BE2C (cell line): ENCODE data around the gene PXMP4.

Source experiments
- DNase-seq: peaks from one replicate; pipeline ENCODE4 v3.0.0-alpha.2; 2020
- H3K27me3 ChIP-seq: fragments of 250-450 bp; sonication (Bioruptor Pico); 2 replicates; pipeline ENCODE4 v1.5.1; 2020; ENCODE audit warnings: mild to moderate bottlenecking
- H3K36me3 ChIP-seq: fragments of 250-450 bp; sonication (Bioruptor Pico); 2 replicates; pipeline ENCODE4 v1.5.1; 2020; ENCODE audit warnings: mild to moderate bottlenecking
- H3K4me1 ChIP-seq: fragments of 250-450 bp; sonication (Bioruptor Pico); 2 replicates; pipeline ENCODE4 v1.5.1; 2020
- H3K4me3 ChIP-seq: 2 replicates; pipeline ENCODE4 v1.5.1; 2011; ENCODE audit warnings: low read depth, low read length
- H3K9me3 ChIP-seq: fragments of 250-450 bp; sonication (Bioruptor Pico); 2 replicates; pipeline ENCODE4 v1.5.1; 2020
- TF ChIP-seq, protein P1 (sequence below): IDR thresholded peaks from 2 replicates; pipeline ENCODE4 v1.5.1; 2012; ENCODE audit warnings: mild to moderate bottlenecking, low read depth, low read length

PXMP4 gene

DNA sequence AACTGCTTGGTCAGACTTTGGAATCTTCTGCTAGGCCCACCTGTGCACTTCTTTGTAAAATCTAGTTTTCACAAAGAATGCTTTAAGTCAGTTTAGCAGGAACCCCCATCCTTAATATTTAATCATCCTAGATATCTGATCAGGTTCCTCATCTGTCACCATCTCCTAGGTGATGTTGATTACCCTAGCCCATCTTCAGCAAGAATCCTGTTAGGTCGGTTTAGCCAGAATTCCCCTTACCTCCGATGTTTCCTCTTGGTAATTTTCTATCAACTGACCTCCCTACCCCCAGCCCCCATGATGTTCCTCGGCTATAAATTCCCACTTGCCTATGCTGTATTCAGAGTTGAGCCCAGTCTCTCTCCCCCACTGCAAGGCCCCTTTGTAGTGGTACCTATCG lies 9.0 kb upstream of the PXMP4 start:
- Histone ChIP-seq H3K4me1 (no peaks in the 10 kb centered on the region), H3K27me3 (no peaks in the 10 kb centered on the region), H3K9me3 (no peaks in the 10 kb centered on the region; the same call in 1 of the 2 replicates), H3K4me3 (no peak overlapping the region), H3K36me3 (no peaks in the 10 kb centered on the region)
- no peak for DNase-seq
- TF ChIP-seq, protein P1, sequence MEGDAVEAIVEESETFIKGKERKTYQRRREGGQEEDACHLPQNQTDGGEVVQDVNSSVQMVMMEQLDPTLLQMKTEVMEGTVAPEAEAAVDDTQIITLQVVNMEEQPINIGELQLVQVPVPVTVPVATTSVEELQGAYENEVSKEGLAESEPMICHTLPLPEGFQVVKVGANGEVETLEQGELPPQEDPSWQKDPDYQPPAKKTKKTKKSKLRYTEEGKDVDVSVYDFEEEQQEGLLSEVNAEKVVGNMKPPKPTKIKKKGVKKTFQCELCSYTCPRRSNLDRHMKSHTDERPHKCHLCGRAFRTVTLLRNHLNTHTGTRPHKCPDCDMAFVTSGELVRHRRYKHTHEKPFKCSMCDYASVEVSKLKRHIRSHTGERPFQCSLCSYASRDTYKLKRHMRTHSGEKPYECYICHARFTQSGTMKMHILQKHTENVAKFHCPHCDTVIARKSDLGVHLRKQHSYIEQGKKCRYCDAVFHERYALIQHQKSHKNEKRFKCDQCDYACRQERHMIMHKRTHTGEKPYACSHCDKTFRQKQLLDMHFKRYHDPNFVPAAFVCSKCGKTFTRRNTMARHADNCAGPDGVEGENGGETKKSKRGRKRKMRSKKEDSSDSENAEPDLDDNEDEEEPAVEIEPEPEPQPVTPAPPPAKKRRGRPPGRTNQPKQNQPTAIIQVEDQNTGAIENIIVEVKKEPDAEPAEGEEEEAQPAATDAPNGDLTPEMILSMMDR: no peak

DNA sequence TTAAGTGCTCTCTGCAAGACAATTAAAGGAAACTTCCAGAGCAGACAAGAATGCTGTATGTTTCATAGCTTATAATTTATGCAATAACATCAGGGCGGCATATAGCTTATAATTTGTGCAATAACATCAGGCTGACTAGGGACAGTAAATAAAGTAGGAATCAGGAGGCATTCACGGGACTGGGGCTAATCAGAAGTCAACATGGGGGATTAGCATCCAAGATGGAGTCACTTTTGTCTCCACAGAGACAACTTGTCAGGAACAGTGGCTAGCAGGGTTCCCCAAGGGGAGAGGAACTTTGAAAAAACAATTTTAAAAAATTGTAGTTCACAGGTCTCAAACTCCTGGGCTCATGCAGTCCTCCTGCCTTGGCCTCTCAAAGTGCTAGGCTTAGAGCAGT lies 8.4 kb upstream of the PXMP4 start:
- H3K4me3 ChIP-seq: no peak overlapping the region

DNA sequence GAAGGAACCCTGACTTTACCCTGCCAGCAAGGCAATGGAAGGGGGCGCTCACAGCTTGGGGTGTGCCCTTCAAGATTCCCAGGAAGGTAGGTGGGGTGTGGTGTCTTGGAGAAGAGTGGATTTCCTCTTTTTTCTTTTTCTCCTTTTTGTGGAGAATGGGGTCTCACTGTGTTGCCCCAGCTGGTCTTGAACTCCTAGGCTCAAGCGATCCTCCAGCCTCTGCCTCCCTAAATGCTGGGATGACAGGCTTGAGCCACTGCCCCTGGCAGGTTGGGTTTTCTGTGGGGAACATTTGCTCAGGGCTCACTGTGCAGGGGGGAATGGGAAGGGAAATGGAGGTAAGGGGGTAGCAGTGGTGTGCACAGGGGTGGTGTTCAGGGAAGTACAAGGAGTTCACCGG lies 7.7 kb upstream of the PXMP4 start:
- TF ChIP-seq, protein P1: no peak
- Histone ChIP-seq H3K4me1 (no peaks in the 10 kb centered on the region), H3K27me3 (no peaks in the 10 kb centered on the region), H3K36me3 (no peaks in the 10 kb centered on the region), H3K4me3 (no peak overlapping the region), H3K9me3 (no peaks in the 10 kb centered on the region)
- DNase-seq: no peak

More for the DNA sequence above, 8.4 kb upstream of the PXMP4 start:
- Histone ChIP-seq H3K27me3 (no peaks in the 10 kb centered on the region), H3K4me1 (no peaks in the 10 kb centered on the region), H3K36me3 (no peaks in the 10 kb centered on the region), H3K9me3 (no peaks in the 10 kb centered on the region)
- TF ChIP-seq, protein P1: no peak
- DNase-seq: no peak

DNA sequence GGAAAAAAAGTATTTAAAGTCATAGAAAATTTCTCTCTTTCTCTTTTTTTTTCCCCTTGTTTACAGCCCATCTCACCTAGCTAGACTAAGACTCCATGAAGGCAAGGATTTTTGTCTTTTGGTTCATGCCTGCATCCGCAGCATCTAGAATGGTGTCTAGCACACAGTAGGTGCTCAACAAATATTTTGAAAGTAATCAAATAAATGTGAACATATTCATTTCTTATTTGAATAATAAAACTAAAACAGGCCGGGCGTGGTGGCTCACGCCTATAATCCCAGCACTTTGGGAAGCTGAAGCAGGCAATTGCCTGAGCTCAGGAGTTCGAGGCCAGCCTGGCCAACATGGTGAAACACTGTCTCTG lies 7.0 kb upstream of the PXMP4 start:
- TF ChIP-seq, protein P1: no peak
- no peaks in the 10 kb centered on the region for H3K9me3 ChIP-seq
- no peaks in the 10 kb centered on the region for H3K36me3 ChIP-seq
- DNase-seq: no peak
- no peaks in the 10 kb centered on the region for H3K4me1 ChIP-seq
- H3K4me3 ChIP-seq: no peak overlapping the region
- H3K27me3 ChIP-seq: no peaks in the 10 kb centered on the region

DNA sequence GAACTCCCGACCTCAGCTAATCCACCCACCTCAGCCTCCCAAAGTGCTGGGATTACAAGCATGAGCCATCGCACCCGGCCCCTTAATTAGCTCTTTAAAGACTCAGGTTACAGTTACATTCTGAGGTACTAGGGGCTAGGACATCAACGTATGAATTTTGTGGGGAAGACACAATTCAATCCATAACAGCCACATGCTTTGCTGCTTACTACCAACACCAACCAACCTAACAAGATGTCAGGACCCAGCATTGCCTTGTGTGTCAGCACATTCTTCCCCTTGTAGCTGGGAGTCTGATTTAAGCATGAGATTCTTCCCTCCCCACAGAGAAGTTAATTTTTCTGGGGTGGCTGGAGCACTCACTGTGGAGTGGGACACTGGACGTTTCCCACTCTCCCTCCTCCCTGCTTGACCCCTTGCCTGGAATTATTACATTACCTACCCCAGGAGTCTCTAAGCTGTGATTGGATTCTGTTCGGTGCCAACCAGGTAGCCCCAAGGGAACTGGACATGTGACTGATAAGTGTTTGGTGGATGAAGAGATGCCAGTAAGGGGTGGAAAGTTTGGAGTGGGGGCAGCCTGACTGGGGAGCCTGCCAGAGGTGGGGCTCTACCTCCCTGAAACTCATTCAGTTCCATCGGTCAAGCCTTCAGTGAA lies 5.6 kb upstream of the PXMP4 start:
- TF ChIP-seq, protein P1: no peak
- Histone ChIP-seq H3K36me3 (no peaks in the 10 kb centered on the region), H3K27me3 (no peaks in the 10 kb centered on the region), H3K4me3 (no peak overlapping the region), H3K9me3 (no peaks in the 10 kb centered on the region), H3K4me1 (no peaks in the 10 kb centered on the region)
- DNase-seq: no peak

DNA sequence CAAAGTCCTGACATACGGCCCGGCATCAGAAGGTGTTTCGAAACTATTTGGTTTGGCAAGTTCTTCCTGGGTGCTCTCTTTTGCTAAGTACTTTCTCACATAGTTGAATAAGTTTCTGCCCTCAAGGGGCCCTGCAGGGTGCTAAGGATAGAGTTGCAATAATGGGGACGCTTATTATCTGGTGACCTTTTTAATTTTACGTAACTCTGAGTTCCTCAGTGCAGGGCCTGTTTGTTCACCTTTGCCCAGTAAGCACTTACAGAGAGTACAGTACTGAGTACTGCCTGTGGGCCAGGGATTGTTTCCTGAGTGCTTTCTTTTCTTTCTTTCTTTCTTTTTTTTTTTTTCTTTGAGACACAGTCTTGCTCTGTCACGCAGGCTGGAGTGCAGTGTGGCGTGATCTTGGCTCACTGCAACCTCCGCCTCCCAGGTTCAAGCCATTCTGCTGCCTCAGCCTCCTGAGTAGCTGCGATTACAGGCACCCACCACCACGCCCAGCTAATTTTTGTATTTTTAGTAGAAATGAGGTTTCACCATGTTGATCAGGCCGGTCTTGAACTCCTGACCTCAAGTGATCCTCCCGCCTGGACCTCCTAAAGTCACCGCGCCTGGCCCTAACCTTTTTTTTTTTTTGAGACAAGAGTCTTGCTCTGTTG lies 4.5 kb upstream of the PXMP4 start:
- H3K9me3 ChIP-seq: no peaks in the 10 kb centered on the region
- H3K36me3 ChIP-seq: no peaks in the 10 kb centered on the region
- no peak overlapping the region for H3K4me3 ChIP-seq
- no peaks in the 10 kb centered on the region for H3K4me1 ChIP-seq
- TF ChIP-seq, protein P1: no peak
- no peaks in the 10 kb centered on the region for H3K27me3 ChIP-seq
- no peak for DNase-seq
